Cardiac fibroblast (primary cell): ENCODE data around the gene MYADM.

Experiments used
- DNase-seq, 2 donors: peaks; one replicate each; pipeline versions ENCODE4 v3.0.0 to v3.0.0-alpha.2; 2010; ENCODE audit warnings: low read depth in 2 of 2
- H3K4me3 ChIP-seq, 2 donors: replicated peaks in 1 of 2; 1 replicate in 1 of 2; 2 replicates in 1 of 2; pipeline ENCODE4 v1.5.1; 2011; ENCODE audit warnings: low read depth in 2 of 2, low read length in 2 of 2, mild to moderate bottlenecking in 2 of 2, moderate library complexity in 1 of 2
- TF ChIP-seq, protein P1 (sequence below): IDR thresholded peaks from one replicate; pipeline ENCODE4 v1.5.1; 2011; ENCODE audit warnings: low read depth, mild to moderate bottlenecking, low read length, inconsistent platforms

MYADM gene

DNA sequence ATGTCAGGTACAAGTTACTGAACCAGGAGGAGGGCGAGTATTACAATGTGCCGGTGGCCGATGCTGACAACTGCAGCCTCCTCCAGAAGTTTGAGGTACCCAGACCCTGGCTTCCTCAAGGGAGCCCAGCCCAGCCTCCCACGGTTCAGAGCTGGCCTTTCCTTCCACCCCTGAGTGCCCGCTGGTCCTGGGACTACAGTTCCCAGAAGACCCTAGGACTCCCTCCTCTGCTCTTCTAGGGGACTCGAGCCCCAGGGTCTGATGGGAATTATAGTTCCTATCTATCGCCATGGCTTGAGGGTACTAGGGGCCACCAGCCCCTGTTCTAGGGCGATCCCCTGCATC is 25.3 kb downstream of the MYADM start:
- TF ChIP-seq, protein P1, sequence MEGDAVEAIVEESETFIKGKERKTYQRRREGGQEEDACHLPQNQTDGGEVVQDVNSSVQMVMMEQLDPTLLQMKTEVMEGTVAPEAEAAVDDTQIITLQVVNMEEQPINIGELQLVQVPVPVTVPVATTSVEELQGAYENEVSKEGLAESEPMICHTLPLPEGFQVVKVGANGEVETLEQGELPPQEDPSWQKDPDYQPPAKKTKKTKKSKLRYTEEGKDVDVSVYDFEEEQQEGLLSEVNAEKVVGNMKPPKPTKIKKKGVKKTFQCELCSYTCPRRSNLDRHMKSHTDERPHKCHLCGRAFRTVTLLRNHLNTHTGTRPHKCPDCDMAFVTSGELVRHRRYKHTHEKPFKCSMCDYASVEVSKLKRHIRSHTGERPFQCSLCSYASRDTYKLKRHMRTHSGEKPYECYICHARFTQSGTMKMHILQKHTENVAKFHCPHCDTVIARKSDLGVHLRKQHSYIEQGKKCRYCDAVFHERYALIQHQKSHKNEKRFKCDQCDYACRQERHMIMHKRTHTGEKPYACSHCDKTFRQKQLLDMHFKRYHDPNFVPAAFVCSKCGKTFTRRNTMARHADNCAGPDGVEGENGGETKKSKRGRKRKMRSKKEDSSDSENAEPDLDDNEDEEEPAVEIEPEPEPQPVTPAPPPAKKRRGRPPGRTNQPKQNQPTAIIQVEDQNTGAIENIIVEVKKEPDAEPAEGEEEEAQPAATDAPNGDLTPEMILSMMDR: no peak
- no peak for DNase-seq
- H3K4me3 ChIP-seq: no peak overlapping the region

DNA sequence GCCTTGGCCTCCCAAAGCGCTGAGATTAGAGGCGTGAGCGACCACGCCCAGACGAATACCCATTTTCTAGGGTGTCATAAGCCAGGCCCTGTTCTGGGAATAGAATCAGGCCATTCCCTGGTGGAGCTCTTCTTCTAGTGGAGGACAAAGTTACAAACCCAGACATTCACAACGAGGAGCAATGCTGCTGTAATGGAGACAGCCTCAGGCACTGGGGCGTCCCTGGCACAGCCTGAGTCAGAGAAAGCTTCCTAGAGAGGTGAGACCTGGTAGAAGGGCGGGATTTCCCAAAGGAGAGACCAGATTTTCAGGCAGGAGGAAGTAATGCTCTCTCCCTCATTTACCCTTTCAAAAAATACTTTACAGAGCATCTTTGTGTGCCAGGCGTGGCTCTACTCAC is 27.0 kb downstream of the MYADM start:
- TF ChIP-seq, protein P1: no peak
- no peak overlapping the region for H3K4me3 ChIP-seq
- no peak for DNase-seq

DNA sequence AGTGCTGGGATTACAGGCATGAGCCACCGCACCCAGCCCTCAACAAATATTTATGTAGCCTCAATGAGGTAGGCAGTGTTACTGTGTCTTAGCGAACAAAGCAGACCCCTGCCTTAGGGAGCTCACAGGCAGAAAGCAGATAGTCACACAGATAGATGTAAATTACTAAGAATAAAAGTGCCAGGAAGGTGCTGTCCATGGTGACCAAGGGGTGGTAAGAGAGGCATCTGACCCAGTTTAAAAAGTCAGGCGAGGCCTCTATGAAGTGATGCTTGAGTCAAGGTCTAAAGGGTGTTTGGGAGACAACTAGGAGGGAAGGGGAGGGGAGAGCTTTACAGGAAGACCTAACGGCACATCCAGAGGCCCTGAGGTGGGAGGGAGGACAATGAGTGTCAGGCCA is 29.0 kb downstream of the MYADM start:
- no peak overlapping the region for H3K4me3 ChIP-seq
- no peak for DNase-seq
- TF ChIP-seq, protein P1: no peak

DNA sequence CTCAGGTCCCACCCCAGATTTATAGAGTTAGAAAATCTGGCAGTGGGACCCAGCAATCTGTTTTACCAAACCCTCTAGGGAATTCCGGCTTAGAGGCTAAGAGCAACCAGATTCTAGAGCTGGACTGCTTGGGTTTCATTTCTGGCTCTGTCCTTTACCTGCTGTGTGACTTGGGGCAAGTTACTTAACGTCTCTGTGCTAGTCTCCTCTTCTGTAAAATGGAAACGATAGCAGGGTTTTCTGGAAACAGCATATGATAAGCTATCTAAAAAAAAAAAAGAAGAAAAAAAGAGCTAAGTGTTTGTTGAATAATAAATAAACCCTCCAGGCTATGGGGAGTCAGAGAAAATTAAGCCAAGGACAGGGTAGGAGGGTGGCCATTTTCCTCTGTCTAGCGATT is 29.8 kb downstream of the MYADM start:
- TF ChIP-seq, protein P1: no peak
- no peak overlapping the region for H3K4me3 ChIP-seq
- DNase-seq: no peak

DNA sequence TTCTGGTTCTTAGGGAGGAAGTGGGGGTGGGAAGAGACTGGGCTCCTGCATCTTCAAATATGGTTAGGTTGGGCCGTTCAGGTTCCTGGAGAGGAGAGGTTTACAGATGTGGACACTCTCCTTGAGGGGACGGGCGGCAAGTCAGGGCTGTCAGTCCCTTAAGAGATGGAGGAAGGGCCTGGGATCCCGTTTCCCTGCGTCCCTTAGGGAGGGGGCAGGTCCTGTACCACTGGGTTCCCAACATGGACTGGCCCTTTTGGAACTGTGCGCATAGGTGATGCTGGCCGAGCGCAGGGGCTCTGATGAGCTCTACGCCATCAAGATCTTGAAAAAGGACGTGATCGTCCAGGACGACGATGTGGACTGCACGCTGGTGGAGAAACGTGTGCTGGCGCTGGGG is 30.5 kb downstream of the MYADM start:
- no peak overlapping the region for H3K4me3 ChIP-seq
- DNase-seq: no peak
- TF ChIP-seq, protein P1: no peak

DNA sequence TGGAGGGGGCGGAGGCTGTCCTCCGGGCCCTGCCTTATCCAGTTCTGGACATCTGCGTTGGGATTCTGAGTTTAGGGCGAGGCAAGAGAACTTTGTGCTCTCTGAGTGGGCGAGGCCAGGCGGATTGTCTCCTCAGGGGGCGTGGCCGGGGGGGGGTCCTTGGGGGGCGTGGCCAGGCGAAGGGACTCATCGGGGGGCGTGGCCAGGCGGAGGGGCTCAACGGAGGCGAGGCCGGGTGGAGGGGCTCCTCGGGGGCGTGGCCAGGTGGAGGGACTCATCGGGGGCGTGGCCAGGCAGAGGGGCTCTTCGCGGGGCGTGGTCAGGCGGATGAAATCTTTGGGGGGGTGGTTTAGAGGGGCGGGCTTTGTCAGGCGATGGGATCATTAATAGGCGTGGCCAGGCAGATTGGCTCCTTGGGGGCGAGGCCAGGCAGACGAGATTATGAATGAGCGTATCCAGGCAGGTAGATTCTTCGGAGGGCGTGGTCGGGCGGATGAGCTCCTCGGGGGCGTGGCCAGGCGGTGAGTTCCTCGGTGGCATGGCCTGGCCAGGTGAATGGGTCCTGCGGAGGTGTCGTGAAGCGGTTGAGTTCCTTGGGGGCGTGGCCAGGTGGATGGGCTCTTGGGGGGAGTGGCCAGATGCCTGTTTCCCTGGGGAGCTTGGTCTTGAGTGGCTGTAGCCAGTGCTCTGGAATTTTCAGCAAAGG is 31.1 kb downstream of the MYADM start:
- DNase-seq: no peak
- no peak overlapping the region for H3K4me3 ChIP-seq
- TF ChIP-seq, protein P1: no peak

DNA sequence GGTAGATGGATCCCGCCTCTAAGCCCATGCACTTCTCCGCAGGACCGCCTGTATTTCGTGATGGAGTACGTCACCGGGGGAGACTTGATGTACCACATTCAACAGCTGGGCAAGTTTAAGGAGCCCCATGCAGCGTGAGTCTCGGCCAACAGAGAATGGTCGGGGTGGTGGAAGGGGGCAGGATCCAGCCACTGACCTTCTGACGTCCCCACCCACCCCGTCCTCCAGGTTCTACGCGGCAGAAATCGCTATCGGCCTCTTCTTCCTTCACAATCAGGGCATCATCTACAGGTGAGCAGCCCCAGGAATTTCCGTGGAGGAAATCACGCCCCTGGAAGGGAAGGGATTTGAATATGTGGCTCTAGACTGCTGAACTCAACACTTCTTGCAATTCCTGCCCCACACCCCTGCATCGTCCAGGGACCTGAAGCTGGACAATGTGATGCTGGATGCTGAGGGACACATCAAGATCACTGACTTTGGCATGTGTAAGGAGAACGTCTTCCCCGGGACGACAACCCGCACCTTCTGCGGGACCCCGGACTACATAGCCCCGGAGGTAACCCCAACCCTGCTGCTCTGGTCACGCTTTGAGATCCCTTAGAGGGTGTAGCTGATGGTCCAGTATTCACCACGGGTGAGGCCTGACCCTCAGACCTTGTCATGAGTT is 32.6 kb downstream of the MYADM start:
- TF ChIP-seq, protein P1: no peak
- H3K4me3 ChIP-seq: no peak overlapping the region
- no peak for DNase-seq
